Melanocyte of skin (primary cell): ENCODE data around the gene DSG3. TPM values are rescaled to one million over a fixed set of nuclear protein-coding genes. Genes with fewer than 3 reads are reported as not detected.

Source experiments
- total RNA-seq, 2 donors: library from RNA; depleted of rRNA; stranded (reverse); fragments of >200 nt; gene quantifications; 2 replicates each; pipeline ENCODE4 v1.2.3, GENCODE V29; 2012

The DSG3 gene, protein sequence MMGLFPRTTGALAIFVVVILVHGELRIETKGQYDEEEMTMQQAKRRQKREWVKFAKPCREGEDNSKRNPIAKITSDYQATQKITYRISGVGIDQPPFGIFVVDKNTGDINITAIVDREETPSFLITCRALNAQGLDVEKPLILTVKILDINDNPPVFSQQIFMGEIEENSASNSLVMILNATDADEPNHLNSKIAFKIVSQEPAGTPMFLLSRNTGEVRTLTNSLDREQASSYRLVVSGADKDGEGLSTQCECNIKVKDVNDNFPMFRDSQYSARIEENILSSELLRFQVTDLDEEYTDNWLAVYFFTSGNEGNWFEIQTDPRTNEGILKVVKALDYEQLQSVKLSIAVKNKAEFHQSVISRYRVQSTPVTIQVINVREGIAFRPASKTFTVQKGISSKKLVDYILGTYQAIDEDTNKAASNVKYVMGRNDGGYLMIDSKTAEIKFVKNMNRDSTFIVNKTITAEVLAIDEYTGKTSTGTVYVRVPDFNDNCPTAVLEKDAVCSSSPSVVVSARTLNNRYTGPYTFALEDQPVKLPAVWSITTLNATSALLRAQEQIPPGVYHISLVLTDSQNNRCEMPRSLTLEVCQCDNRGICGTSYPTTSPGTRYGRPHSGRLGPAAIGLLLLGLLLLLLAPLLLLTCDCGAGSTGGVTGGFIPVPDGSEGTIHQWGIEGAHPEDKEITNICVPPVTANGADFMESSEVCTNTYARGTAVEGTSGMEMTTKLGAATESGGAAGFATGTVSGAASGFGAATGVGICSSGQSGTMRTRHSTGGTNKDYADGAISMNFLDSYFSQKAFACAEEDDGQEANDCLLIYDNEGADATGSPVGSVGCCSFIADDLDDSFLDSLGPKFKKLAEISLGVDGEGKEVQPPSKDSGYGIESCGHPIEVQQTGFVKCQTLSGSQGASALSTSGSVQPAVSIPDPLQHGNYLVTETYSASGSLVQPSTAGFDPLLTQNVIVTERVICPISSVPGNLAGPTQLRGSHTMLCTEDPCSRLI
- under 1 TPM in 1 of 2 donors, not detected in 1; under 0.01 TPM for total RNA-seq

DNA sequence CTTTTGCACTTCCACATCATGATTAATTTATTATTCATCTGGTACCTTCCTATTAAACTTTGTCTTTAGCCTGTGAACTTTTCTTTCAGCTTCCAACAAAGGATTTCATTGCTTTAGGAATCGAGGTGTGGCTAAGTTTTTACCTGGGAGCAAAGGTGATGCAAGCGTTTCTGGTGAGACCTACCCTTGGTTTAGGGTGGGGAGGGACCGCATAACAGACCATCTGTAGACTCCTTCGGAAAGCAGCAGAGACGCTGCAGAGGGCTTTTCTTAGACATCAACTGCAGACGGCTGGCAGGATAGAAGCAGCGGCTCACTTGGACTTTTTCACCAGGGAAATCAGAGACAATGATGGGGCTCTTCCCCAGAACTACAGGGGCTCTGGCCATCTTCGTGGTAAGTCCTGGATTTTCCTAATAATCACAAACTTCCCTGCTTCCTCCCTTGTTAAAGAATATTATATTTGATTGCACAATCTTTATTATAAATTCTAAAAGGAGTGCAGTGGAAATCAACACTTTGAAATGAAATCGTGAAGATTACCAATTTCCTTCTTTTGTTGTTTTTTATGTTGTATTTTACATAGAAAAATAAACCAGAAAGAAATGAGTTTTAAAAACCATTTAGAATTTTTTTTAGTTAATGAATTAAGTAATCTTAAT, at the start of gene DSG3:
DSG3 (plus strand) TSS at position 212 of the 662 bp plus-strand sequence; CDS start at position 349, 137 bp downstream.

GRCh38 chr18:31497836-31498573, 50.5 kb downstream of the DSG3 start, which contains the start of gene DSG2:
Gene DSG2 (plus strand): TSS chr18:31498177. CDS start chr18:31498252, 75 bp downstream.

Other genes with a start within 250 kb of the DSG3 start
- gene DSG1, start 129.6 kb upstream of the DSG3 start, total RNA-seq, result not detected
- not detected for gene DSG4, start 71.0 kb upstream of the DSG3 start, total RNA-seq
- 10 to 100 TPM in 1 of 2 donors, 1 to 10 TPM in 1; 3.1 to 11.0 TPM for gene DSG2, start 50.4 kb downstream of the DSG3 start, total RNA-seq
- not detected for gene TTR, start 144.1 kb downstream of the DSG3 start, total RNA-seq
- gene B4GALT6, start 236.8 kb downstream of the DSG3 start, total RNA-seq, result 1 to 10 TPM; 3.8 to 9.3 TPM